GM19452 (cell line): ENCODE measurements around the gene KL.

Experiments
- ATAC-seq: cut with Tn5 transposase; IDR thresholded peaks from one replicate; pipeline ENCODE4 v1.9.1; 2021; ENCODE audit not compliant: unreplicated experiment

Gene KL

DNA sequence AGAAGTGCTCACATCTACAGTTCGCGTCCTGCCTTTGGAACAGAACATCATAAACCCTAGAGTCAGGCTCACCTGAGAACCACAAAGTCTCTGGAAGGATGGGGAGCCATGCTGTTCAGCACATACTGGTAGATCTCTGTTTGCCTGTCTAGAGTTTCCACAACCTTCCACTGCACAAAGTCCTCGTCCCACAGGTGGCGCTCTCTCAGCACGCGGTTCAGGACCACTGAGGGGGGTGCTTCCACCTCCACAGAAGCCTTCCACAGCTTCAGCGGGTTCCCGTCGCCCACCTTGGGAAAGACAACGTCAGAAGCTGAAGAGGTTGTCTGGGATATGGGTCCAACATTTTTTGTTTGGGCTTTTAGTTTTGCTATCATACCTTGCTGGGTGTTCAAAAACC is 93.6 kb downstream of the KL start:
- peak; percentile 25 for ATAC-seq

DNA sequence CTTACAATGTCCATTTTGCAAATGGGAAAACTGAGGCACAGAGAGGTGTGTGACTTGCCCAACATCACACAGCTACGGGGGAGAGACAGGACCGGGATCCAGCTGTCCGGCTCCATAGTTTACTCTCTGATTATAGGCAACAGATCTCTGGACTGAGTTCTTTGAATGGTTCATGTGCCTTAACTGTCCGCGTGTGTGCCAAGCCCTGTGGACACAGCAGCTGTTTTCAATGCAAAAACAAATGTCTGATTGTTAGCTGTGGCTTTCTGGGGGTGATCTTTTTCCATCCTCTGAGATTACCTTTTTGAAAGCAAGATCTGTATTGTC is 94.1 kb downstream of the KL start:
- ATAC-seq: no peak

DNA sequence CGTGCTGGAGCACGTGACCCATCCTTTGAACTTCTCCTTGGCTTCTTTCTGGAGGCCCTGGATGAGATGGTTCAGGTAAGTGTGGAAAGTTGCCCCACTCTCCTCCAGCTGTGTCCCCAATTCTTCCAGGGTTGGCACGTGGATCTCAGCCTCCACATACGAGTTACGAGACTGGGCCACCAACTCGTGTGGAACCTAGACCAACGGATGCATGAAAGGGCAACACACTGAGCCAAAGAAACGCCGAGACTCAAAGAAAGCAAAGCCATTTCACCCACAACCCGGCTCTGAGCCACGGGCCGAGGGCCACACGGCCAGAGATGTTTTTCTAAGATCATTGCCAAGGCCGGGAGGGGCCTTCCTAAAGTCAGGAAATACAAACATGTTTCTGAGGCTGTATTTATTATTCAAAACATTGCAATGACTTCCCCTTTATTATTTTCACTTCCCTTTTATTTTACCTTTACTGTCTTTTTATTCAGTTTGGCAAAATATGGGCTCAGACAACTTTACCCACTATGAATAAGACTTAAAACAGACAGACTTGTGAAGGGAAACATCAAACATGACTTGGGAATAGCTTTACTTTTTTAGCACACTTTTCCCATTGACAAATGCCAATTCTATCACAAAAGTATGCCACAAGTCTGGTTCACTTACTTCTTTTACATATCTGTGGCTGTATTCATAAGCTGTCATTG is 94.6 kb downstream of the KL start:
- peak; percentile 53 for ATAC-seq

DNA sequence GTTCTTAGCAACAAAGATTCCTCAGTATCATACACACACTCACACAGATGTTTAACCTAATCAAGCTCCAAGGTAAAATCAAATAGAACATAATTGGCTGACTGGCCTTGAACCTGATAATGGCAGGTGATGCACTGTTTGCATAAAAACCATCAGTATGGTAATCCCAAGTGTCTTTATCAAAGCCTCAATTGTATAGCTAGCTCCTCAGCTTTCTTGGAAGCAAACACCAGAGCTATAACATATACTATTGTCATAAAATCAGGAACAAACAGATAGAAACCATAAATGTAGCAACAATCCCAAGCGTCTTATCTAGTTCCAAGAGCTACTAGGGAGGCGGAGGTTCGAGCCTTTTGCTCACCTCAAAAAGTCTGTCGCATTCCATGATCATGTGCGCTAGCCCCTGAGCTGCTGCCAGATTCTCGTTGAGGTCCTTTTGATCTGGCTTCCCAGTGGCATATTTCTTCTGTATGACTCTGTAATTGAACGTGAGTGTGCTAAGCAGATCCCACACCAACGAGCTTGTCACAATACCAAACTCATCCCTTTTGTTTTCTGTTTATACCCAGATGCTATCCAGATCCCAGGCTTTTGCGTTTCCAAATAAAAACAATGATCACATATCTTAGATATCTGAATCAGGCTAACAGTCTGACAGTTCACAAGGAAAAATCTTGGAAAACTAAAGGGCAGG is 95.3 kb downstream of the KL start:
- ATAC-seq: no peak

DNA sequence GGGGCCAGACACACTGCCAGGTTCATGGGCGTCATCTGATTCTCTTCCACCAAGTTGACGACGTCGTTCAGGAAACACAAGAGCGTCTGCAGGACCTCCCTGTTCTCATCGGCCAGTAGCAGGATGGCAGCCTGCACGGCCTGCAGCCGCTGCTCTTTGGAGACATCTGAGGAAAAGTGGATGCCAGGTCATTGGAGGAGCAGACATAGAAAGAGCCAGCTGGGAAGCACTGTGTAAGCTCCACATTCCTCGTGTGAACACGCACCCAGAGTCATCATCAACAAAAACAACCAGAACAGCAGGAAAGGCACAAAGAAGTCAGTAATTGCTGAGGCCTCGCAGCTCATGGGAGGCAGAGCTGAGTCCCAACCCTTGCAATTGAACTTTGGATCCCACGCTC is 96.5 kb downstream of the KL start:
- ATAC-seq: no peak

DNA sequence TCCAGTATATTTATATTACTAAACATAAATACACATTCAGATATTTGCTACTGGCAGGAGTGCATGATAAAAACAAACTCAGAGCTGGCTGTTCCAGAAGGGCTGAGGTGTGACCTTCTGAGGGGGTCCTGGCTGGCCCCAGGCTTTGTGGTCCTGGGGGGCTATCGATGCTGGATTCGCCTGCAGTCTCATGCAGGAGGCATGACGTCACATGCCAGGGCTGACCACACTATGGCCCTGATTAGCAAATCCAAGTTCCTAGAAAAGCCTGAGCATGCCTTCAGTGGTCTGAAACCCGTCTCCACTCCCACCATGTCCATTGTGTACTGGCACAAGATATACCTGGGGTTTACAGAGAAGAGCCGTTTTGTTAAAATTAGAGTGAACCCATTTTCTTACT is 97.9 kb downstream of the KL start:
- no peak for ATAC-seq

DNA sequence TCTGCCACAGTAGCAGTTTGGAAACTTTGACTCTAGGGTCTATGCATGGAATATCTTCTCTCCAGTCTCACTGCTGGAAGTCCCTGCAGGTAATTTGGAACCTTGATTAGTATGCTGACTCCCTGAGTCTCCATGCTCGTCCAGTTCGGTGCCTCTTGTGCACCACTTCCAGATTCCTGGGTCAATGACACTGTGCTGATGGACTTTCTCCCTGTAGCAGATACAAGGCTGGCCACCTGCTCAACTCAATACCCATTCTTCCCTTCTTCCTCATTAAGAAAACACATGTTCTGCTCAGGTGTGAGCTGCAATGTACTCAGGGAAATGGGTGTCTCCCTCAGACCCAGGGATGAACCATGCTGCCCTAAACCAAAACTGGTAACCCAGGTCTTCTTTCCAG is 99.1 kb downstream of the KL start:
- ATAC-seq: no peak
